Measurements from ENCODE around the gene MUC13.

- TF ChIP-seq POLR2AphosphoS5 (IDR thresholded peaks at IDR 0.05; ENCODE audit: borderline replicate concordance, low read depth, low read length) (no peak), EZH2 (IDR thresholded peaks at IDR 0.05) (no peak), FOXP2 (optimal IDR thresholded peaks at IDR 0.05; ENCODE audit: control extremely low read depth, extremely low read length, insufficient read depth) (no peak)
Measured at GRCh38 chr3:124867511-124867910, 67.0 kb downstream of the MUC13 start.

All from SK-N-MC (cell line).